ENCODE results near the gene SLC4A7.
"Not testable (repeated sequence)": the region's sequence is repeated elsewhere in the genome, so short reads cannot be mapped to it uniquely, and the experiment has no call there.

SLC4A7 gene

GRCh38 chr3:27484015-27484844 lies at the start of gene SLC4A7:
Gene SLC4A7 (minus strand): TSS chr3:27484384. CDS start chr3:27484126, 258 bp downstream.
- peak; percentile 94 for DNase-seq (ENCODE audit: low spot score)

- DNase-seq (ENCODE audit: low spot score), result no peak
These were observed 49.0 kb upstream of the SLC4A7 start for GRCh38 chr3:27533261-27533607.

- DNase-seq (ENCODE audit: low spot score), result no peak
These were observed 48.5 kb upstream of the SLC4A7 start for GRCh38 chr3:27532426-27533260.

GRCh38 chr3:27531193-27531751 lies 47.1 kb upstream of the SLC4A7 start:
- DNase-seq (ENCODE audit: low spot score), result not testable (repeated sequence)

GRCh38 chr3:27528791-27529190 lies 44.6 kb upstream of the SLC4A7 start:
- no peak for DNase-seq (ENCODE audit: low spot score)

GRCh38 chr3:27526614-27527315 lies 42.6 kb upstream of the SLC4A7 start:
- no peak for DNase-seq (ENCODE audit: low spot score)

GRCh38 chr3:27521872-27522265 lies 37.7 kb upstream of the SLC4A7 start:
- no peak for DNase-seq (ENCODE audit: low spot score)

GRCh38 chr3:27521179-27521871 lies 37.1 kb upstream of the SLC4A7 start:
- DNase-seq (ENCODE audit: low spot score), result peak; percentile 95

GRCh38 chr3:27511724-27512422 lies 27.7 kb upstream of the SLC4A7 start:
- no peak for DNase-seq (ENCODE audit: low spot score)

- DNase-seq (ENCODE audit: low spot score), result no peak
These were observed 25.2 kb upstream of the SLC4A7 start for GRCh38 chr3:27509376-27509775.

GRCh38 chr3:27508424-27508823 lies 24.2 kb upstream of the SLC4A7 start:
- DNase-seq (ENCODE audit: low spot score), result no peak

- DNase-seq (ENCODE audit: low spot score), result no peak
These were observed 23.5 kb upstream of the SLC4A7 start for GRCh38 chr3:27507515-27508266.

- DNase-seq (ENCODE audit: low spot score), result peak; percentile 30
These were observed 22.9 kb upstream of the SLC4A7 start for GRCh38 chr3:27507111-27507510.

- no peak for DNase-seq (ENCODE audit: low spot score)
These were observed 20.6 kb upstream of the SLC4A7 start for GRCh38 chr3:27504749-27505148.

- DNase-seq (ENCODE audit: low spot score), result no peak
These were observed 19.3 kb upstream of the SLC4A7 start for GRCh38 chr3:27503526-27503925.

GRCh38 chr3:27501759-27502158 lies 17.6 kb upstream of the SLC4A7 start:
- DNase-seq (ENCODE audit: low spot score), result no peak

- DNase-seq (ENCODE audit: low spot score), result no peak
These were observed 16.8 kb upstream of the SLC4A7 start for GRCh38 chr3:27500986-27501385.

- no peak for DNase-seq (ENCODE audit: low spot score)
These were observed 15.9 kb upstream of the SLC4A7 start for GRCh38 chr3:27500035-27500434.

GRCh38 chr3:27494784-27495183 lies 10.6 kb upstream of the SLC4A7 start:
- DNase-seq (ENCODE audit: low spot score), result no peak

- DNase-seq (ENCODE audit: low spot score), result no peak
These were observed 4.6 kb upstream of the SLC4A7 start for GRCh38 chr3:27488821-27489220.

Data from RKO (cell line).